GM12892 (cell line): ENCODE results near the gene PHKG2.

Source experiments
- POLR2A ChIP-seq: IDR thresholded peaks from 2 replicates; pipeline ENCODE4 v1.6.1; 2011; ENCODE audit warnings: low read depth, low read length, control low read depth
- POLR2AphosphoS5 ChIP-seq: IDR thresholded peaks from 2 replicates; pipeline ENCODE4 v1.6.1; 2011; ENCODE audit warnings: low read depth, low read length, control low read depth

DNA sequence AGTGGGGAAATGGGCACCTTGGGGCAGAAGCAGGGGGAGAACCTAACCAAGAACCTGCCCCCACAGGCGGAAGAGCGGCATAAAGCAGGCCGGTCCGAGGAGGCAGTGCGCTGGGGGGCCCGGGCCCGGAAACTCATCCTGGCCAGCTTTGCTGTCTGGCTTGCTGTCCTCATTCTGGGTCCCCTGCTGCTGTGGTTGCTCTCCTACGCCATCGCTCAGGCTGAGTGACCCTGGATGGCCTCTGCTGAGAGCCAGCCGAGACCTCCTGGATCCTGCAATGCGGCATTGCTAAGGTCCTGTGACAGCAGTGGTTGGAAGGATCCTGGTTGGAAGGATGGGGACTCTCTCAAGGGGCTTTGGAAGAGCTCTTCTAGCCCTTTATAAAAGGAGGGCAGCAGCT is 4.5 kb upstream of the PHKG2 start:
- TF ChIP-seq POLR2A (no peak), POLR2AphosphoS5 (no peak)
